Liver (tissue), 9 donors: ENCODE data around the gene THSD4. TPM values are rescaled to one million over a fixed set of nuclear protein-coding genes. Genes with fewer than 3 reads are reported as not detected.

Source experiments
- DNase-seq: peaks from one replicate; pipeline ENCODE4 v3.0.0-alpha.2; 2017; ENCODE audit warnings: low spot score
- H3K27ac ChIP-seq, 2 donors: one replicate each; pipeline ENCODE4 v1.7.0; 2013; ENCODE audit warnings: inconsistent platforms in 2 of 2, low read length in 2 of 2, control low read depth in 1 of 2, low read depth in 1 of 2, mild to moderate bottlenecking in 1 of 2
- H3K27me3 ChIP-seq, 4 donors: one replicate each; pipeline versions ENCODE4 v1.6.1 to v1.7.0; 2013; ENCODE audit warnings: low read length in 3 of 4, inconsistent platforms in 1 of 4, mild to moderate bottlenecking in 1 of 4, moderate library complexity in 1 of 4; ENCODE audit not compliant: control insufficient read depth in 4 of 4, insufficient read depth in 4 of 4
- H3K36me3 ChIP-seq, 4 donors: one replicate each; pipeline versions ENCODE4 v1.6.1 to v1.7.0; 2013; ENCODE audit warnings: low read length in 3 of 4, mild to moderate bottlenecking in 3 of 4, low read depth in 1 of 4, moderate library complexity in 1 of 4; ENCODE audit not compliant: control insufficient read depth in 4 of 4, insufficient read depth in 3 of 4
- H3K4me1 ChIP-seq, 4 donors: one replicate each; pipeline versions ENCODE4 v1.6.1 to v1.7.0; 2013; ENCODE audit warnings: low read length in 3 of 4, mild to moderate bottlenecking in 3 of 4, moderate library complexity in 1 of 4; ENCODE audit not compliant: control insufficient read depth in 4 of 4, insufficient read depth in 4 of 4
- H3K4me3 ChIP-seq, 3 donors: one replicate each; pipeline versions ENCODE4 v1.6.1 to v1.7.0; 2013; ENCODE audit warnings: low read length in 3 of 3, control low read depth in 1 of 3, low read depth in 1 of 3, mild to moderate bottlenecking in 1 of 3
- H3K9ac ChIP-seq, 2 donors: one replicate each; pipeline ENCODE4 v1.7.0; 2013; ENCODE audit warnings: low read length in 2 of 2, mild to moderate bottlenecking in 2 of 2, moderate library complexity in 2 of 2, control low read depth in 1 of 2, low read depth in 1 of 2
- H3K9me3 ChIP-seq, 4 donors: one replicate each; pipeline versions ENCODE4 v1.6.1 to v1.7.0; 2013; ENCODE audit warnings: low read length in 3 of 4; ENCODE audit not compliant: control insufficient read depth in 4 of 4
- ATF3 ChIP-seq: IDR thresholded peaks from 2 replicates; pipeline ENCODE4 v1.6.1; 2016; ENCODE audit warnings: antibody characterized with exemption
- CTCF ChIP-seq: fragments of 150-350 bp; IDR thresholded peaks from 2 replicates; pipeline ENCODE4 v1.5.1; 2017; ENCODE audit warnings: improper control_type of control experiment, low read depth, low read length; ENCODE audit not compliant: missing input control
- EGR1 ChIP-seq, 2 donors: IDR thresholded peaks; 2 replicates each; pipeline ENCODE4 v1.6.1; 2016 to 2018; ENCODE audit warnings: antibody characterized with exemption in 2 of 2, low read depth in 2 of 2
- FOXA1 ChIP-seq: IDR thresholded peaks from 2 replicates; pipeline ENCODE4 v1.6.1; 2016; ENCODE audit warnings: antibody characterized with exemption
- FOXA2 ChIP-seq: IDR thresholded peaks from 2 replicates; pipeline ENCODE4 v1.6.1; 2016; ENCODE audit warnings: antibody characterized with exemption
- GABPA ChIP-seq, 2 donors: IDR thresholded peaks in 1 of 2; conservative IDR thresholded peaks in 1 of 2; 2 replicates each; pipeline ENCODE4 v1.6.1; 2016; ENCODE audit warnings: antibody characterized with exemption in 2 of 2, mild to moderate bottlenecking in 1 of 2, moderate library complexity in 1 of 2
- HNF4A ChIP-seq, 2 donors: conservative IDR thresholded peaks; 2 replicates each; pipeline ENCODE4 v1.6.1; 2016; ENCODE audit warnings: antibody characterized with exemption in 2 of 2, mild to moderate bottlenecking in 2 of 2
- HNF4G ChIP-seq: IDR thresholded peaks from 2 replicates; pipeline ENCODE4 v1.6.1; 2016; ENCODE audit warnings: antibody characterized with exemption
- JUND ChIP-seq, 2 donors: IDR thresholded peaks; 2 replicates each; pipeline ENCODE4 v1.6.1; 2016; ENCODE audit warnings: antibody characterized with exemption in 2 of 2
- MAX ChIP-seq: IDR thresholded peaks from 2 replicates; pipeline ENCODE4 v1.6.1; 2016; ENCODE audit warnings: antibody characterized with exemption
- NR2F2 ChIP-seq: IDR thresholded peaks from 2 replicates; pipeline ENCODE4 v1.6.1; 2016; ENCODE audit warnings: antibody characterized with exemption
- RAD21 ChIP-seq, 2 donors: IDR thresholded peaks; 2 replicates each; pipeline ENCODE4 v1.6.1; 2016; ENCODE audit warnings: antibody characterized with exemption in 2 of 2, mild to moderate bottlenecking in 2 of 2
- REST ChIP-seq: IDR thresholded peaks from 2 replicates; pipeline ENCODE4 v1.6.1; 2016; ENCODE audit warnings: antibody characterized with exemption, mild to moderate bottlenecking
- RXRA ChIP-seq, 2 donors: IDR thresholded peaks; 2 replicates each; pipeline ENCODE4 v1.6.1; 2017 to 2018; ENCODE audit warnings: antibody characterized with exemption in 2 of 2, mild to moderate bottlenecking in 1 of 2
- SP1 ChIP-seq: IDR thresholded peaks from 2 replicates; pipeline ENCODE4 v1.6.1; 2018; ENCODE audit warnings: antibody characterized with exemption, mild to moderate bottlenecking
- TAF1 ChIP-seq: conservative IDR thresholded peaks from 2 replicates; pipeline ENCODE4 v1.6.1; 2016; ENCODE audit warnings: antibody characterized with exemption, mild to moderate bottlenecking
- YY1 ChIP-seq: IDR thresholded peaks from 2 replicates; pipeline ENCODE4 v1.6.1; 2016; ENCODE audit warnings: antibody characterized with exemption, mild to moderate bottlenecking
- ZBTB33 ChIP-seq: IDR thresholded peaks from 2 replicates; pipeline ENCODE4 v1.6.1; 2016; ENCODE audit warnings: antibody characterized with exemption
- WGBS: extraction: QIAGEN DNeasy Blood & Tissue Kit; methylation state at CpG from one replicate; pipeline ENCODE4 v1.1.7; 2013; 5-methylcytosine and 5-hydroxymethylcytosine counted together
- polyA plus RNA-seq, 2 donors: library from polyadenylated mRNA; stranded (reverse) in 1 of 2; unstranded in 1 of 2; fragments of 200-250 nt in 1 of 2; fragments of >200 nt in 1 of 2; fragmentation: Nextera tagmentation in 1 of 2; extraction: Ambion mirVana in 1 of 2; gene quantifications; one replicate each; pipeline versions ENCODE4 v1.2.1 to v1.2.3, GENCODE V29; 2013 to 2015
- total RNA-seq, 2 donors: library from RNA; depleted of rRNA; stranded (reverse); fragments of >200 nt; gene quantifications; one replicate each; pipeline ENCODE4 v1.2.3, GENCODE V29; 2014
- donor health status: healthy.
- donor health status: healthy.
- donor health status: healthy.
- donor health status: healthy.
- donor health status: healthy.

Gene THSD4
- total and polyA plus RNA-seq, 4 donors, result 0.23 to 11.5 (median 1.9) TPM

- Histone ChIP-seq H3K36me3 (peaks cover 0 to 3% (median 0%) of the 10 kb centered on the region in 4 donors), H3K4me1 (peaks cover 0 to 6% (median 2%) of the 10 kb centered on the region in 4 donors), H3K27me3 (no peaks in the 10 kb centered on the region), H3K27ac (no peak overlapping the region), H3K4me3 (no peak overlapping the region), H3K9me3 (no peaks in the 10 kb centered on the region), H3K9ac (no peak overlapping the region)
- no peak for DNase-seq
- 84% methylated on average over 4 of the region's 4 CpGs for WGBS
- no peak for TF ChIP-seq TAF1
- no peak for TF ChIP-seq JUND (IDR thresholded peaks at IDR 0.05)
Observed at GRCh38 chr15:71349336-71349735, 234.1 kb downstream of the THSD4 start.

GRCh38 chr15:71349736-71350526, 234.7 kb downstream of the THSD4 start:
- no peak overlapping the region for H3K27ac ChIP-seq
- H3K9ac ChIP-seq, result no peak overlapping the region

More at GRCh38 chr15:71349736-71350526, 234.7 kb downstream of the THSD4 start:
- WGBS, result 87% methylated on average over 7 of the region's 7 CpGs
- H3K36me3 ChIP-seq, result peaks cover 0 to 3% (median 0%) of the 10 kb centered on the region in 4 donors
- peaks cover 0 to 6% (median 2%) of the 10 kb centered on the region in 4 donors for H3K4me1 ChIP-seq
- TF ChIP-seq RAD21 (IDR thresholded peaks at IDR 0.05) (no peak), TAF1 (no peak), ATF3 (no peak), MAX (no peak), JUND (IDR thresholded peaks at IDR 0.05) (no peak), ZBTB33 (no peak), CTCF (no peak), GABPA (IDR thresholded peaks at IDR 0.05 in 1 of 2, conservative IDR thresholded peaks at IDR 0.05 in 1 of 2) (no peak), NR2F2 (no peak), FOXA2 (no peak), RXRA (IDR thresholded peaks at IDR 0.05) (no peak), EGR1 (IDR thresholded peaks at IDR 0.05; ENCODE audit: low read depth in 2 of 2) (no peak), REST (no peak), HNF4A (conservative IDR thresholded peaks at IDR 0.05) (no peak), YY1 (no peak), HNF4G (no peak), FOXA1 (no peak), SP1 (no peak)
- no peaks in the 10 kb centered on the region for H3K9me3 ChIP-seq
- H3K4me3 ChIP-seq, result no peak overlapping the region
- H3K27me3 ChIP-seq, result no peaks in the 10 kb centered on the region
- no peak for DNase-seq
